Measurements from ENCODE around the gene CRB3. TPM values are rescaled to one million over a fixed set of nuclear protein-coding genes. Genes with fewer than 3 reads are reported as not detected.

The CRB3 gene, protein sequence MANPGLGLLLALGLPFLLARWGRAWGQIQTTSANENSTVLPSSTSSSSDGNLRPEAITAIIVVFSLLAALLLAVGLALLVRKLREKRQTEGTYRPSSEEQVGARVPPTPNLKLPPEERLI
- total RNA-seq: under 1 TPM; 0.58 to 0.70 TPM

DNA sequence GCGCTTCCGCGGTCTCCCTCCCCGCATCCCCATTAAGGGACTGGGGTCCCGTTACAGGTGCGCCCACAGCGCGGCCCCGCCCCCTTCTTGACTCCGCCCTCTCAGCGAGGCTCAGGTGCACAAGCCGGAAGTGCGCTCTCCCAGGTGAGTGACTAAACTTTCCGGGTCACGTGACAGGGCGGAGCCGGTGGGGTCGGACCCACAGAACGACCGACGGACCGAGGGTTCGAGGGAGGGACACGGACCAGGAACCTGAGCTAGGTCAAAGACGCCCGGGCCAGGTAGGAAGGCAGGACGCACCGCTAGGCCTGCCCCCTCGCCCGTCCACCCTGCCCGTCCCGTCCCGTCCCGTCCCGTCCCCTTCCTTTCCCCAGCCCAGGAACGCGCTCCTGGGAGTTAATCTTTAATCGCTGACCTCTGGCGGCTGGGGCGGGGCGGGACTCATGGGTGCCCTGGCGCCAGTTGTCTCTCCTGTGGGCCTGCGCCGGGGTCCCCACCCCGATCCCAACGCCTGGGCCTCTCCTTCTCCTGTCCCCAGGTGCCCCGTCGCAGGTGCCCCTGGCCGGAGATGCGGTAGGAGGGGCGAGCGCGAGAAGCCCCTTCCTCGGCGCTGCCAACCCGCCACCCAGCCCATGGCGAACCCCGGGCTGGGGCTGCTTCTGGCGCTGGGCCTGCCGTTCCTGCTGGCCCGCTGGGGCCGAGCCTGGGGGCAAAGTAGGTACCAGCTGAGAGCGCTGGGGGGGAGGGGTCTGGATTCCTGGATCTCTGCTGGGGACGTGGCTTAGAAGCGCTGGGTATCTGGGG, at the start of gene CRB3:
CRB3 (plus strand) TSS at position 202 of the 804 bp plus-strand sequence; CDS start at position 633, 431 bp downstream.
- POLR2A ChIA-PET: interaction anchor here (1.2 to 2.0 kb wide), 3 partner anchors 12 to 17 kb away, joined by 3 to 9 read pairs (median 3); partner anchors contain the start of gene DENND1C

DNA sequence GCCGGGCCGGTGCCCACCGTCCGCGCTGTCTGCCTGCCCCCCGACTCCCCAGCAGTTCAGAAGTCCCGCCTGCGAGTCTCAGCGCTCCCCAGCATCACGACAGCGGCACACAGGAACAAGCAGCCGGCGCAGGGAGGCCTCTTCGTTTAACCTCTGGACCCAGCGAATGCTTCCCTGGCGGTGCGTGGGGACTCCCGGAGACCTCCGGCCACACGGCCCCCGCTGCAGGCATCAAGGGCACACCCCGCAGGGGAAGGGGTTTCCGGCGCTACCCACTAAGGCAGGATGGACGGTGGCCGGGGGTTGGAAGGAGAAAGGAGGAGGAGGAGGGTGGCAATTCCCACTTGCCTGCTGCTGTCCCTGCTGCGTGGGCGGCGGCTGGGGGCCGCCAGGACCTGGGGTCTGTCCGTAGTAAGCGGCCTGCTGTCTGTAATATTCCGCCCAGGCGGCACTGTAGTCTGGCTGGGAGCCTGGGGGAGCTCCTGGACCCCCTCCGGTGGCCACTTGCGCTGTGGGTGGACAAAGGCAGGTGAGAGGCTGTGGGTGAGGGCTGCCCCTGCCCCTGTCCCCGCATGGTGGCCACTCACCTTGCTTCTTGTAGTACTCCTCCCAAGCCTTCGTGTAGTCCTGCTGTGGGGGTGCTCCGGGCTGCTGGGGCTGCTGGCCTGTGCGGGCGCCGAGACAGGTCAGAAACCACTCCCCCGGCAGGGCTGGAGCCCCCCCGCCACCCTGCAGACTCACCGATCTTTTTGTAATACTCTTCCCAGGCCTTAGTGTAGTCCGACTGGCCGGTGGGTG, 49.1 kb upstream of the CRB3 start:
- TF ChIP-seq, protein P1, sequence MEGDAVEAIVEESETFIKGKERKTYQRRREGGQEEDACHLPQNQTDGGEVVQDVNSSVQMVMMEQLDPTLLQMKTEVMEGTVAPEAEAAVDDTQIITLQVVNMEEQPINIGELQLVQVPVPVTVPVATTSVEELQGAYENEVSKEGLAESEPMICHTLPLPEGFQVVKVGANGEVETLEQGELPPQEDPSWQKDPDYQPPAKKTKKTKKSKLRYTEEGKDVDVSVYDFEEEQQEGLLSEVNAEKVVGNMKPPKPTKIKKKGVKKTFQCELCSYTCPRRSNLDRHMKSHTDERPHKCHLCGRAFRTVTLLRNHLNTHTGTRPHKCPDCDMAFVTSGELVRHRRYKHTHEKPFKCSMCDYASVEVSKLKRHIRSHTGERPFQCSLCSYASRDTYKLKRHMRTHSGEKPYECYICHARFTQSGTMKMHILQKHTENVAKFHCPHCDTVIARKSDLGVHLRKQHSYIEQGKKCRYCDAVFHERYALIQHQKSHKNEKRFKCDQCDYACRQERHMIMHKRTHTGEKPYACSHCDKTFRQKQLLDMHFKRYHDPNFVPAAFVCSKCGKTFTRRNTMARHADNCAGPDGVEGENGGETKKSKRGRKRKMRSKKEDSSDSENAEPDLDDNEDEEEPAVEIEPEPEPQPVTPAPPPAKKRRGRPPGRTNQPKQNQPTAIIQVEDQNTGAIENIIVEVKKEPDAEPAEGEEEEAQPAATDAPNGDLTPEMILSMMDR (IDR thresholded peaks at IDR 0.05): no peak

More for the DNA sequence above, at the start of gene CRB3:
- CTCF ChIA-PET: interaction anchor here (1.1 kb wide), 1 partner anchor 17 kb away, joined by 3 read pairs; the partner anchor contains the start of gene DENND1C
- Mint-ChIP-seq H3K27me3 (no peaks in the 10 kb centered on the region), H3K27ac (no peak within 1 kb of the TSS), H3K36me3 (ENCODE audit: low read depth) (peaks cover 5% of the 10 kb centered on the region), H3K4me1 (ENCODE audit: low read depth) (peaks cover 11% of the 10 kb centered on the region), H3K9me3 (no peaks in the 10 kb centered on the region), H3K4me3 (no peak within 1 kb of the TSS)
- ATAC-seq (no peak), DNase-seq (peak; percentile 33)
- intact Hi-C loops (cut with micrococcal nuclease): no loop called here
- TF ChIP-seq, protein P1 (IDR thresholded peaks at IDR 0.05): no peak

DNA sequence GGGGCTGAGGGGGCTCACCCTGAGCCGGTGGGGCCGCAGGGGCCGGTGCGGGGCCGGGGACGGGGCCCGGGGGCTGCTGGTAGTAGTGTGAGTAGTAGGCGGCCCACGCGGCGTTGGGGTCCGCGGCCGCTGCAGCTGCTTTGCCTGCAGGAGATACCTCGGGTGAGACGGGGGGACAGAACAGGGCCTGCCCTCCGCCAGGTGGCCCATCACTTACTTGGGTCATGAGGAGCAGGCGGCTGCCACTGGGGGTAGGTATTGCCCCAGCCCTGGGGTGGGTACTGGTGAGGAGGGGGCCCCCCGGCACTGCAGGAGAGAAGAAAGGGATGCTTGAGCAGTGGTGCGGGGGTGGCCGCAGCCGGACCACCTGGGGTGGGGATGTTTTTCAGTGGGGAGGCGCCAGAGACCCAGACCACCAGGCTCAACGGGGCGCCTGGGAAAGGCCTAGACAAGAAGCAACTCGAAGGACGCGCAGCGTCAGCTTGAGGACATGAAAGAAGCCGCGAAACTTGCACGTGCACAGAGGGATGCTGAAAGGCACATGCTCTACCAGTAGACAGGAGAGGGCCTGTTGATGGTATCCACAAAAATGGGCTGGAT, 48.4 kb upstream of the CRB3 start:
- DNase-seq: no peak
- Mint-ChIP-seq H3K27me3 (no peaks in the 10 kb centered on the region), H3K36me3 (ENCODE audit: low read depth) (peaks cover 50% of the 10 kb centered on the region), H3K4me1 (ENCODE audit: low read depth) (peaks cover 2% of the 10 kb centered on the region), H3K27ac (no peak overlapping the region), H3K4me3 (no peak overlapping the region), H3K9me3 (no peaks in the 10 kb centered on the region)
- ChIA-PET CTCF (no interaction called here), POLR2A (interaction anchor here (1.7 kb wide), 1 partner anchor 10 kb away, joined by 5 read pairs; the partner anchor contains the start of gene KHSRP)
- TF ChIP-seq, protein P1 (IDR thresholded peaks at IDR 0.05): no peak
- intact Hi-C loops (cut with micrococcal nuclease): no loop called here
- no peak for ATAC-seq

More for the DNA sequence above, 49.1 kb upstream of the CRB3 start:
- H3K4me3 Mint-ChIP-seq: no peak overlapping the region
- DNase-seq: no peak
- ChIA-PET CTCF (no interaction called here), POLR2A (no interaction called here)
- H3K36me3 Mint-ChIP-seq (ENCODE audit: low read depth): peaks cover 43% of the 10 kb centered on the region
- no peak for ATAC-seq
- H3K27ac Mint-ChIP-seq: no peak overlapping the region
- intact Hi-C loops (cut with micrococcal nuclease): no loop called here
- no peaks in the 10 kb centered on the region for H3K27me3 Mint-ChIP-seq
- no peaks in the 10 kb centered on the region for H3K9me3 Mint-ChIP-seq
- no peaks in the 10 kb centered on the region for H3K4me1 Mint-ChIP-seq (ENCODE audit: low read depth)

DNA sequence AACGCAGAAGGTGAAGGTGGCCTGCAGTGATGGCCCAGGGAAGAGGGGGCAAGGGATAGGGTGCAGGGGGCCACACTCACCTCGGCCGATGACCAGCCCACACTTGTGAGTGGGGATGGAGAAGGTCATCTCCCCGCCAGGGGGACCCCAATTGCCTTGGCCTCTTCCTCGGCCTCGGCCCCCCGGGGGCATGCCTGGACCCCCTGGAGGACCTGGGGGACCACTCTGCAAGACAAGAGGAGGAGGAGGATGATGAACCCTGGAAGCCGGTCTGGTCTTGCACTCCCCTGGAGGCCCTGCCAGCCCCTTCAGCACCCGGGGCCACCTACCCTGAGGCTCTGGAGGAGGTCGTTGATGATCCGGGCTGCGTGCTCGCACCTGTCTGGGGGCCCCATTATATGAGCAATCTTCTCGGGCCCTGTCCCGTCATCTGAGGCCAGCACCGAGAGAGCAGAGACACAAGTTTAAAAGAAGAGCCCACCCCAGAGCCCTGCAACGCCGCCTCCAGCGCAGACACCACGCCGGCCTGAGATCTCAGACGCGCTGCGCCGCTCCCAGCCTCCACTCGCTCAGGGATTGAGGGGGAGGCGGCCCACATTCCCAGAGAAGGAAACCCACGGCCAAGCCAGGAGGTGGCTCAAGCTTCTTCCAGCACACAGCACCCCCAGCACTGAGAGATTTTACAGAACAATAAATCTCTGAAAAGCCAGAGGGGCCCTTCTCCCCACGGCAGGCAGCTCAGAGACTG, 47.2 kb upstream of the CRB3 start:
- CTCF ChIA-PET: interaction anchor here (0.5 kb wide), 1 partner anchor 208 kb away, joined by 3 read pairs; no protein-coding TSS in a partner anchor
- Mint-ChIP-seq H3K27ac (no peak overlapping the region), H3K27me3 (no peaks in the 10 kb centered on the region), H3K4me3 (no peak overlapping the region), H3K4me1 (ENCODE audit: low read depth) (peaks cover 7% of the 10 kb centered on the region), H3K9me3 (no peaks in the 10 kb centered on the region), H3K36me3 (ENCODE audit: low read depth) (peaks cover 56% of the 10 kb centered on the region)
- no peak for ATAC-seq
- POLR2A ChIA-PET: interaction anchor here (1.2 to 1.7 kb wide), 2 partner anchors 9 to 15 kb away, joined by 3 to 5 read pairs; partner anchors contain the start of gene KHSRP
- intact Hi-C loops (cut with micrococcal nuclease): no loop called here
- DNase-seq: no peak
- TF ChIP-seq, protein P1 (IDR thresholded peaks at IDR 0.05): no peak

Data from activated CD8-positive, alpha-beta T cell treated with anti-CD3 and anti-CD28 coated beads for 36 hours (primary cell).